WERI-Rb-1 (cell line): ENCODE results near the gene TMX3.

Experiments used
- DNase-seq: peaks from one replicate; pipeline ENCODE4 v3.0.0-alpha.2; 2020
- H3K27ac ChIP-seq: fragments of 250-450 bp; sonication (Bioruptor Pico); 2 replicates; pipeline ENCODE4 v1.5.1; 2020; ENCODE audit warnings: mild to moderate bottlenecking, moderate library complexity
- H3K27me3 ChIP-seq: fragments of 250-450 bp; sonication (Bioruptor Pico); 2 replicates; pipeline ENCODE4 v1.5.1; 2021; ENCODE audit warnings: mild to moderate bottlenecking, low read depth, moderate library complexity; ENCODE audit not compliant: insufficient read depth, severe bottlenecking
- H3K36me3 ChIP-seq: fragments of 250-450 bp; sonication (Bioruptor Pico); 2 replicates; pipeline ENCODE4 v1.5.1; 2020; ENCODE audit warnings: mild to moderate bottlenecking, moderate library complexity
- H3K4me3 ChIP-seq: 2 replicates; pipeline ENCODE4 v1.5.1; 2011; ENCODE audit warnings: low read depth, mild to moderate bottlenecking, control low read depth, low read length
- H3K9me3 ChIP-seq: fragments of 250-450 bp; sonication (Bioruptor Pico); 2 replicates; pipeline ENCODE4 v1.5.1; 2021; ENCODE audit warnings: mild to moderate bottlenecking, moderate library complexity; ENCODE audit not compliant: severe bottlenecking
- CTCF ChIP-seq: IDR thresholded peaks from 2 replicates; pipeline ENCODE4 v1.5.1; 2011; ENCODE audit warnings: low read depth, mild to moderate bottlenecking, control low read depth, inconsistent platforms, low read length

The TMX3 gene

GRCh38 chr18:68694316-68694715, 20.6 kb downstream of the TMX3 start:
- no peak for DNase-seq
- no peak for TF ChIP-seq CTCF
- H3K27me3 ChIP-seq: no peaks in the 10 kb centered on the region
- no peak overlapping the region for H3K27ac ChIP-seq
- H3K4me3 ChIP-seq: no peak overlapping the region
- H3K9me3 ChIP-seq: no peaks in the 10 kb centered on the region
- peaks cover 12% of the 10 kb centered on the region for H3K36me3 ChIP-seq

DNA sequence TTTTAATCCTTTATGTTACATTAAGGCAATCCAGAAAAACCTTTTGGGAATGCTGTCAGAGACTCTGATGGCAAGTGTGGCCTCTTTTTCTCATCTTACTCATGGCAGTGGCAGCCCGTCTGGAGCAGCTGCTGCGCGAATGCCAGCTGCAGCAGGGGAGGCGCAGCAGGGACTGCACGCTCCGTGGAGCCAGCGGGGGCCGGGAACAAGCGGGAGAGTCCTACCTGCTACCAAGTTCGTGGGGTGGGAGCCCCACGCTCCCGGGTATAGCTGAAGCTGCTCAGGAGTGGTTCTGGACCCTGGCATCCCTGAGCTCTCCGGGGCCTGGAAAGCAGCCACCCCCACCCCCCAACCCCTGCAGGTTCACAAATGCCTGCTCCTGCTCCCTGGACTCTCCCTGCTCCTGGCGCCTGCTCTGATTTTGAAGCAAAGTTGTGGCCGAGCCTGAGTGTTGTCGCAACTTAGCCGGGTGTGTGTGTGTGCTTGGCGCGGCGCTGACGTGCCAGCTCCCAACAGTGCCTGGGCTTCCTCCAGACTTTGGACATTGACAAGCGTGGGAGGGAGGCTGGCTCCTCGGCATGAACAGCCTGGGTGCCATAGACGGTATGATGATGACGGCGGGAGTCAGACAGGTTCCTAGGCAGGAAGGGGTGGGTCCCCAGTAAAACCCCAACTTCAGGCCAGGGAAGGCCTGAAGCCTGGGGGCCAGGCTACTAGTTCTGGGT, 21.7 kb downstream of the TMX3 start:
- peaks cover 12% of the 10 kb centered on the region for H3K36me3 ChIP-seq
- no peaks in the 10 kb centered on the region for H3K9me3 ChIP-seq

DNA sequence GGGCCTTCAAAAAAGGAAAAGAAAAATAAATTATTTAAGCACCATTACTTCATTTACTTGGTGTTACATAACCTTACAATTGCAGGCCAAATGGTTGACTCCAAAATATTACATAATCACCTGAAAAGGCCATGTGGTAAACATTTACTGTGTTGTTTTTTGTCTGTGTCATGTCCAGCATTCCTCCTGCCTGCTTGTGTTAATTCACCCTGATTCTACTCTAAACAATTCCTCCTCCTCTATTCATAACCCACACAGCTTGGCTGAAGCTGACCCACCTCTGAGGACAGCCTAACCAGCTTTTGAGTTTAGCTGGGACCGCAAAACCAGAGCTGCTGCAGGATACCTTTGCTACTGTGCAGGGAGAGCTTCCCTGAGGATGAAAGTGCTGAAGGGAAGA, 35.4 kb downstream of the TMX3 start:
- DNase-seq: no peak
- no peak for TF ChIP-seq CTCF
- Histone ChIP-seq H3K4me3 (no peak overlapping the region), H3K36me3 (no peaks in the 10 kb centered on the region; the same call in 1 of the 2 replicates), H3K27ac (no peak overlapping the region), H3K9me3 (no peaks in the 10 kb centered on the region), H3K27me3 (no peaks in the 10 kb centered on the region)

More for the DNA sequence above, 21.7 kb downstream of the TMX3 start:
- TF ChIP-seq CTCF: no peak
- no peak overlapping the region for H3K27ac ChIP-seq
- no peaks in the 10 kb centered on the region for H3K27me3 ChIP-seq
- DNase-seq: no peak
- no peak overlapping the region for H3K4me3 ChIP-seq

- Histone ChIP-seq H3K4me3 (no peak overlapping the region), H3K9me3 (no peaks in the 10 kb centered on the region), H3K36me3 (no peaks in the 10 kb centered on the region; the same call in 1 of the 2 replicates), H3K27ac (no peak overlapping the region), H3K27me3 (no peaks in the 10 kb centered on the region)
- DNase-seq: no peak
- no peak for TF ChIP-seq CTCF
Observed at GRCh38 chr18:68676913-68677312, 38.0 kb downstream of the TMX3 start.

- no peak for TF ChIP-seq CTCF
- no peaks in the 10 kb centered on the region for H3K9me3 ChIP-seq
- DNase-seq: no peak
- no peak overlapping the region for H3K4me3 ChIP-seq
- no peaks in the 10 kb centered on the region for H3K27me3 ChIP-seq
- no peak overlapping the region for H3K27ac ChIP-seq
- no peaks in the 10 kb centered on the region for H3K36me3 ChIP-seq
Observed at GRCh38 chr18:68667121-68667520, 47.8 kb downstream of the TMX3 start.

DNA sequence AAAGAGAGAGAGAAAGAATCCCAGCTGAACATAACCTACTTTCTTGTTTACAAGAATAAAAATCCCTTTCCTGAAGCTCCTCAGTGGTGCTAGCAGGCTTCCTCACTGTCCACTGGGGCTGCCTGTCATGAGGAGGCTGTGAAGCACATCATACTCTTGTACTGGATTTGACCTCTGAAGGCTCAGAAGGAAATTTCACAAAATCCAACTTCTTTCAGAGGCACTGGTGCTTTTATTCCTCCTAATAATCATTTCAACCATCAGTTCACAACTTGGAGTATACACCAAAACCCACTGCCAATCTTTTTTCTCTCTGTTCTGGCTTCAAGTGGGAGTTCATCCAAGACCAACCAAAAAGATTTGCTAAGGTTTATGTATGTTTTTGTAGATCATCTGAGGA, 48.5 kb downstream of the TMX3 start:
- no peak for DNase-seq
- Histone ChIP-seq H3K27ac (no peak overlapping the region), H3K27me3 (no peaks in the 10 kb centered on the region), H3K36me3 (no peaks in the 10 kb centered on the region), H3K4me3 (no peak overlapping the region), H3K9me3 (no peaks in the 10 kb centered on the region)
- no peak for TF ChIP-seq CTCF
